Upper lobe of left lung (tissue), 4 donors: ENCODE measurements around the gene SHOC2.

Experiments used
- CTCF ChIP-seq, 6 experiments: fragments of 450-650 bp in 4 of 6; fragments of 200-600 bp in 2 of 6; sonication (generic) in 2 of 6; IDR thresholded peaks; one replicate each; pipeline ENCODE4 v1.5.1; 2016 to 2019; ENCODE audit warnings: antibody characterized with exemption in 6 of 6
- POLR2A ChIP-seq, 4 donors: fragments of 450-650 bp; IDR thresholded peaks; one replicate each; pipeline ENCODE4 v1.5.1; 2016 to 2017; ENCODE audit warnings: antibody characterized with exemption in 4 of 4, mild to moderate bottlenecking in 2 of 4

- TF ChIP-seq POLR2A (IDR thresholded peaks at IDR 0.05) = no peak
- TF ChIP-seq CTCF (IDR thresholded peaks at IDR 0.05) = no peak
These were observed 97.7 kb downstream of the SHOC2 start for GRCh38 chr10:111017098-111017497.
